ENCODE data around the gene PAPPA. TPM values are rescaled to one million over a fixed set of nuclear protein-coding genes. Genes with fewer than 3 reads are reported as not detected.

The PAPPA gene
- total and polyA plus RNA-seq, 8 donors = 0.45 to 11.7 (median 1.9) TPM

DNA sequence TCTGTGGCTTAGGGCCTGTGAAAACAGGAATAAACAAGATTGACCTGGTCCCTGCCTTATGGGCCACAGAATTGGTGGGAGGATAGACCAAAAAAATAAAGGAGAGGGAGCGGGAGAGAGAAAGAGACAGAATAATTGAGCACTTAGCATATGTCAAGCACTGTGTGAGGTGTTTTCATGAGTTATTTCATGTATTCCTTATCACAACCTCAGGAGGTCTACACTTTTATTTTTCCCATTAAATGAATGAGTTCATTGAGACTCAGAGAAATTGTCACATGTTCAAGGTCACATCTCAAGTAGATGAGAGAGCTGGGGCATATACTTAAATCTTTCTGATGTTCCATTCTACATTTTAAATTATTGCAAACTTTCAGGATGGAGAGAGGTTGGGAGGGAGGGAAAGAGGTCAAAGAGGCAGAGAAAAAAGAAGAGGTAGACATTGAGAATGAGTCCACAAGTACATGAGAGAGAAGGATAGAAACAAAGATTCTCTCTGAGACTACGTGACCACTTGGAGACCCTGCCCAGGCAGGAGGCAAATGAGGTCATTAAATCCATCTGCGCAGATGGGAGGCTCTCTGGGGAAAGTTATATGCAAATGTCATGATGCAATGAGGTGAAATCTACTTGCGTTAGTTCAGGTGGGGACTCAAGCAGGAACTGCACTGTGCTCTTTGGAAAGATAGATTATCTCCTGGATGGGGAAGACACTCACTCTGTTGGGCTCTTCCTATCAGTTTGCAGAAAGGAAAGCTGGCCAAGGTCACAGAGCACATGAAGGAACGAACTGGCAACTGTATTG is 241.5 kb downstream of the PAPPA start:
- DNase-seq = no peak
- Histone ChIP-seq H3K4me1 (no peaks in the 10 kb centered on the region), H3K36me3 (peaks cover 0 to 27% (median 15%) of the 10 kb centered on the region in 4 donors), H3K27me3 (no peaks in the 10 kb centered on the region), H3K9me3 (no peaks in the 10 kb centered on the region), H3K27ac (no peak overlapping the region), H3K4me3 (no peak overlapping the region)
- TF ChIP-seq POLR2AphosphoS5 (IDR thresholded peaks at IDR 0.05) (no peak), POLR2A (IDR thresholded peaks at IDR 0.05) (no peak), EP300 (IDR thresholded peaks at IDR 0.05) (no peak)
- TF ChIP-seq, protein P1, sequence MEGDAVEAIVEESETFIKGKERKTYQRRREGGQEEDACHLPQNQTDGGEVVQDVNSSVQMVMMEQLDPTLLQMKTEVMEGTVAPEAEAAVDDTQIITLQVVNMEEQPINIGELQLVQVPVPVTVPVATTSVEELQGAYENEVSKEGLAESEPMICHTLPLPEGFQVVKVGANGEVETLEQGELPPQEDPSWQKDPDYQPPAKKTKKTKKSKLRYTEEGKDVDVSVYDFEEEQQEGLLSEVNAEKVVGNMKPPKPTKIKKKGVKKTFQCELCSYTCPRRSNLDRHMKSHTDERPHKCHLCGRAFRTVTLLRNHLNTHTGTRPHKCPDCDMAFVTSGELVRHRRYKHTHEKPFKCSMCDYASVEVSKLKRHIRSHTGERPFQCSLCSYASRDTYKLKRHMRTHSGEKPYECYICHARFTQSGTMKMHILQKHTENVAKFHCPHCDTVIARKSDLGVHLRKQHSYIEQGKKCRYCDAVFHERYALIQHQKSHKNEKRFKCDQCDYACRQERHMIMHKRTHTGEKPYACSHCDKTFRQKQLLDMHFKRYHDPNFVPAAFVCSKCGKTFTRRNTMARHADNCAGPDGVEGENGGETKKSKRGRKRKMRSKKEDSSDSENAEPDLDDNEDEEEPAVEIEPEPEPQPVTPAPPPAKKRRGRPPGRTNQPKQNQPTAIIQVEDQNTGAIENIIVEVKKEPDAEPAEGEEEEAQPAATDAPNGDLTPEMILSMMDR (IDR thresholded peaks at IDR 0.05) = no peak
- WGBS, 5 donors = 82 to 91% (median 88%) methylated on average over 5 of the region's 5 CpGs
- intact Hi-C loops (cut with DNase I; ENCODE audit: low total_unique reads) = loop anchor here (10.0 kb wide), 1 partner anchor 60 kb away; no protein-coding TSS in a partner anchor

DNA sequence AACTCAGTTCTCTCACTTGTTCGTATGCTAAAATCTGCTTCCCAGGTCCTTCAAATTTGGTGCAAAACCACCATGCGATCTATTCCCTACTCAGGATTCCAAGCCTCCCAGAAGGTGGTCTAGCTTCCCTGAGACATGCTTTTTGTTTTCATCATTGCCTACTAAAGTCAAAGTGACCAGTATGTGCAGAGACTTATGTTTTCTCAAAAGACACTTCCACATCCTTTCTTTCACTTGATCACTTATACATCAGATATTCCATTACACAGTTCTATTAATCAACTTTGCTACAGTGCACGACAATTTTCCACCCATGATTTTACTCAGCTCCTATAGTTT is 242.1 kb downstream of the PAPPA start:
- H3K27me3 ChIP-seq = no peaks in the 10 kb centered on the region
- H3K27ac ChIP-seq = no peak overlapping the region
- TF ChIP-seq POLR2AphosphoS5 (IDR thresholded peaks at IDR 0.05) (no peak), EP300 (IDR thresholded peaks at IDR 0.05) (no peak), POLR2A (IDR thresholded peaks at IDR 0.05) (no peak)
- TF ChIP-seq, protein P1 (IDR thresholded peaks at IDR 0.05) = no peak
- WGBS, 5 donors = 83 to 96% (median 94%) methylated on average over 3 of the region's 3 CpGs
- no peak overlapping the region for H3K4me3 ChIP-seq
- intact Hi-C loops (cut with DNase I; ENCODE audit: low total_unique reads) = loop anchor here (10.0 kb wide), 1 partner anchor 61 kb away; no protein-coding TSS in a partner anchor
- H3K36me3 ChIP-seq = peaks cover 0 to 27% (median 15%) of the 10 kb centered on the region in 4 donors
- H3K4me1 ChIP-seq = no peaks in the 10 kb centered on the region
- H3K9me3 ChIP-seq = no peaks in the 10 kb centered on the region
- no peak for DNase-seq

DNA sequence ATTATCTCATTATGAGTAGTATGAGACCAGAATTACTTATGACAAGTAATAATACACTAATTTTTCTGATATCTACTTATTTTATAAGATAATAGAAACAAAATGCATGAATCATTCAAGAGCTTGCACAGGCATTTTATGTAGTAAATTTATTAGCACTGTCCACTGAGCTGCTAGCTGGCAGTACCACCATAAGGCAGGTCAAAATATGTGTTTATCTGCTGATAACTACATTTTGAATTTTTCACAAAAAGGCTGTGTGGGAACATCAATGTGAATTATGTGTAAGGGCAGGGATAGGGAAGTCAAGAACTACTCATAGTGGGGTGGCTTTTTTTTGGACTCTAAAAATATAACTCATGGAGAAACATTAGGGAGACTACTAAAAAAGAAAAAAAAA is 249.6 kb downstream of the PAPPA start:
- TF ChIP-seq, protein P1 (IDR thresholded peaks at IDR 0.05) = no peak
- TF ChIP-seq EP300 (IDR thresholded peaks at IDR 0.05) (no peak), POLR2A (IDR thresholded peaks at IDR 0.05) (no peak), POLR2AphosphoS5 (IDR thresholded peaks at IDR 0.05) (no peak)

DNA sequence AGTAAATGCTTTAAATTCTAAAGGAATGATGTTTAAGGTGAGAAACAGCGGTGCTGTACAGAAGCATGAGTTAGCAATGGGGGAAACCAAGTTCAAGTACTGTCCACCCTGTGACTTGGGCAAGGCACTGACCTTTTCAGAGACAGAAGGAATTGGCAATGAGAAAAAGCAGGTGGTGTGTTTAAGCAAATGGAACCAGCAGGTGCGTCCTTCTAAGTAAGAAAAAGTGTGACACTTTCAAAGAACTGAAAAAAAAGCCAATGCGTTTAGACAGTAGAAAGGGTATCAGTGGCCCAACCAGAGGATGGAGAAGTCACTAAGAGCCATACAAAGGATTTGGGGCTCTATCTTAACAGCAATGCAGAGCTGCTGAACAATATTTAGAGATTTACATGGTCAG is 250.6 kb downstream of the PAPPA start:
- DNase-seq = no peak
- H3K9me3 ChIP-seq = no peaks in the 10 kb centered on the region
- no peak overlapping the region for H3K27ac ChIP-seq
- TF ChIP-seq, protein P1 (IDR thresholded peaks at IDR 0.05) = no peak
- no peak for TF ChIP-seq POLR2A (IDR thresholded peaks at IDR 0.05)
- TF ChIP-seq POLR2AphosphoS5 (IDR thresholded peaks at IDR 0.05) = no peak
- no peak for TF ChIP-seq EP300 (IDR thresholded peaks at IDR 0.05)
- no peaks in the 10 kb centered on the region for H3K36me3 ChIP-seq
- H3K27me3 ChIP-seq = no peaks in the 10 kb centered on the region
- 83 to 93% (median 88%) methylated on average over 3 of the region's 3 CpGs for WGBS, 5 donors
- intact Hi-C loops (cut with DNase I; ENCODE audit: low total_unique reads) = no loop called here
- no peak overlapping the region for H3K4me3 ChIP-seq
- H3K4me1 ChIP-seq = no peaks in the 10 kb centered on the region

More for the DNA sequence above, 249.6 kb downstream of the PAPPA start:
- H3K27me3 ChIP-seq = no peaks in the 10 kb centered on the region
- H3K4me3 ChIP-seq = no peak overlapping the region
- no peaks in the 10 kb centered on the region for H3K4me1 ChIP-seq
- H3K36me3 ChIP-seq = no peaks in the 10 kb centered on the region
- DNase-seq = no peak
- H3K9me3 ChIP-seq = no peaks in the 10 kb centered on the region
- no peak overlapping the region for H3K27ac ChIP-seq
- intact Hi-C loops (cut with DNase I; ENCODE audit: low total_unique reads) = no loop called here
